CD8-positive, alpha-beta memory T cell (primary cell): ENCODE data around the gene UBQLN4. TPM values are rescaled to one million over a fixed set of nuclear protein-coding genes. Genes with fewer than 3 reads are reported as not detected.

Experiments
- CTCF ChIA-PET: fragments of 350-600 bp; sonication (Branson Sonifier 250); formaldehyde crosslinking; loops from one replicate; lab custom pipeline; 2021; ENCODE audit warnings: antibody characterized with exemption; lab: Charles Lee
- POLR2A ChIA-PET: fragments of 350-600 bp; sonication (Branson Sonifier 250); formaldehyde crosslinking; loops from one replicate; lab custom pipeline; 2021; ENCODE audit warnings: antibody characterized with exemption; lab: Charles Lee
- DNase-seq, 5 donors: peaks; one replicate each; pipeline versions ENCODE4 v3.0.0 to v3.0.0-alpha.2; 2020 to 2022; ENCODE audit warnings: mixed read lengths in 1 of 5
- H3K27ac ChIP-seq: one replicate; pipeline ENCODE4 v1.7.0; 2013; ENCODE audit warnings: low read depth, mild to moderate bottlenecking, low read length, moderate library complexity
- H3K27me3 ChIP-seq: 2 replicates; pipeline ENCODE4 v1.7.0; 2013; ENCODE audit warnings: low read length, mild to moderate bottlenecking; ENCODE audit not compliant: insufficient read depth, poor library complexity, severe bottlenecking
- H3K36me3 ChIP-seq: 2 replicates; pipeline ENCODE4 v1.7.0; 2013; ENCODE audit warnings: mild to moderate bottlenecking, low read length, moderate library complexity; ENCODE audit not compliant: insufficient read depth
- H3K4me1 ChIP-seq: 2 replicates; pipeline ENCODE4 v1.7.0; 2013; ENCODE audit warnings: mild to moderate bottlenecking, low read length, moderate library complexity; ENCODE audit not compliant: insufficient read depth
- H3K4me3 ChIP-seq: 2 replicates; pipeline ENCODE4 v1.7.0; 2013; ENCODE audit warnings: mild to moderate bottlenecking, low read length
- H3K9me3 ChIP-seq: 2 replicates; pipeline ENCODE4 v1.7.0; 2013; ENCODE audit warnings: mild to moderate bottlenecking, low read length
- H3K27ac Mint-ChIP-seq, 8 donors: one replicate each; pipeline ENCODE4 v1.8.0; 2020 to 2021; ENCODE audit warnings: mixed read lengths in 8 of 8, mild to moderate bottlenecking in 6 of 8, inconsistent platforms in 3 of 8, moderate library complexity in 3 of 8
- H3K27me3 Mint-ChIP-seq, 2 donors: one replicate each; pipeline ENCODE4 v1.8.0; 2020 to 2021; ENCODE audit warnings: mixed read lengths in 2 of 2, mild to moderate bottlenecking in 1 of 2, moderate library complexity in 1 of 2
- H3K36me3 Mint-ChIP-seq, 3 donors: one replicate each; pipeline ENCODE4 v1.8.0; 2020 to 2021; ENCODE audit warnings: mixed read lengths in 3 of 3, inconsistent platforms in 1 of 3, mild to moderate bottlenecking in 1 of 3
- H3K4me1 Mint-ChIP-seq, 3 donors: one replicate each; pipeline ENCODE4 v1.8.0; 2020 to 2021; ENCODE audit warnings: mixed read lengths in 3 of 3, inconsistent platforms in 1 of 3, mild to moderate bottlenecking in 1 of 3
- H3K4me3 Mint-ChIP-seq, 7 donors: one replicate each; pipeline ENCODE4 v1.8.0; 2020 to 2021; ENCODE audit warnings: mixed read lengths in 7 of 7, mild to moderate bottlenecking in 6 of 7, moderate library complexity in 4 of 7, inconsistent platforms in 2 of 7
- H3K9me3 Mint-ChIP-seq, 5 donors: one replicate each; pipeline ENCODE4 v1.8.0; 2020 to 2022; ENCODE audit warnings: mixed read lengths in 5 of 5, mild to moderate bottlenecking in 3 of 5, moderate library complexity in 2 of 5, inconsistent platforms in 1 of 5
- polyA plus RNA-seq: library from polyadenylated mRNA; unstranded; fragments of 300-500 nt; fragmentation: Illumina TruSeq; gene quantifications from one replicate; pipeline ENCODE4 v1.2.3, GENCODE V29; 2021
- total RNA-seq, 2 experiments: library from RNA; stranded (reverse); gene quantifications; one replicate each; pipeline ENCODE4 v1.2.3, GENCODE V29; 2021

UBQLN4 gene
- total and polyA plus RNA-seq, 3 experiments from 2014 or later: 15.6 to 61.9 (median 59.4) TPM

GRCh38 chr1:156055281-156056048 is 1.9 kb upstream of the UBQLN4 start:
- Histone ChIP-seq H3K27ac (peak overlapping the region; percentile 79), H3K27me3 (no peaks in the 10 kb centered on the region), H3K4me1 (peaks cover 16% of the 10 kb centered on the region), H3K36me3 (no peaks in the 10 kb centered on the region), H3K4me3 (peak overlapping the region; percentile 96), H3K9me3 (no peaks in the 10 kb centered on the region)
- H3K27me3 Mint-ChIP-seq: no peaks in the 10 kb centered on the region
- H3K27ac Mint-ChIP-seq: peak overlapping the region in 6 of 8 donors; percentile 37 to 97 (median 82)
- peaks cover 29 to 47% (median 35%) of the 10 kb centered on the region in 3 donors for H3K4me1 Mint-ChIP-seq
- peak overlapping the region; percentile 88 to 98 (median 96) for H3K4me3 Mint-ChIP-seq
- peak in 1 of 5 donors; percentile 14 for DNase-seq
- POLR2A ChIA-PET: no interaction called here
- CTCF ChIA-PET: no interaction called here
- H3K36me3 Mint-ChIP-seq: peaks cover 0 to 41% (median 1%) of the 10 kb centered on the region in 3 donors
- no peaks in the 10 kb centered on the region for H3K9me3 Mint-ChIP-seq

GRCh38 chr1:156054500-156055280 is 1.1 kb upstream of the UBQLN4 start, which contains the start of gene LAMTOR2:
LAMTOR2 (plus strand) TSS chr1:156054782; CDS start chr1:156054890, 108 bp downstream.
- H3K27me3 Mint-ChIP-seq: no peaks in the 10 kb centered on the region
- Histone ChIP-seq H3K36me3 (no peaks in the 10 kb centered on the region), H3K27ac (peak within 1 kb of the TSS; percentile 79), H3K27me3 (no peaks in the 10 kb centered on the region), H3K4me3 (peak within 1 kb of the TSS; percentile 96), H3K9me3 (no peaks in the 10 kb centered on the region), H3K4me1 (peaks cover 16% of the 10 kb centered on the region)
- peak within 1 kb of the TSS; percentile 84 to 98 (median 95) for H3K27ac Mint-ChIP-seq
- H3K4me3 Mint-ChIP-seq: peak within 1 kb of the TSS; percentile 90 to 99 (median 96)
- peaks cover 0 to 48% (median 4%) of the 10 kb centered on the region in 3 donors for H3K36me3 Mint-ChIP-seq
- no peaks in the 10 kb centered on the region for H3K9me3 Mint-ChIP-seq
- DNase-seq: peak; percentile 89 to 95 (median 93)
- ChIA-PET CTCF (no interaction called here), POLR2A (no interaction called here)
- peaks cover 29 to 49% (median 35%) of the 10 kb centered on the region in 3 donors for H3K4me1 Mint-ChIP-seq

GRCh38 chr1:156052862-156053767 is 483 bp downstream of the UBQLN4 start:
- Histone ChIP-seq H3K4me1 (peaks cover 16% of the 10 kb centered on the region), H3K9me3 (no peaks in the 10 kb centered on the region), H3K27me3 (no peaks in the 10 kb centered on the region), H3K4me3 (peak overlapping the region; percentile 52), H3K27ac (peak overlapping the region; percentile 52), H3K36me3 (no peaks in the 10 kb centered on the region)
- Mint-ChIP-seq H3K27ac (peak overlapping the region; percentile 65 to 98 (median 93)), H3K4me3 (peak overlapping the region; percentile 85 to 99 (median 94)), H3K36me3 (peaks cover 0 to 57% (median 4%) of the 10 kb centered on the region in 3 donors), H3K4me1 (peaks cover 29 to 49% (median 35%) of the 10 kb centered on the region in 3 donors), H3K27me3 (no peaks in the 10 kb centered on the region), H3K9me3 (no peaks in the 10 kb centered on the region)
- ChIA-PET POLR2A (interaction anchor here (0.6 kb wide), 3 partner anchors 171 to 447 kb away, joined by 3 to 4 read pairs (median 3); no protein-coding TSS in a partner anchor), CTCF (interaction anchor here (1.3 to 1.6 kb wide), 2 partner anchors 23 to 118 kb away, joined by 3 to 4 read pairs; partner anchors contain the start of gene KHDC4)
- peak; percentile 55 to 81 (median 69) for DNase-seq

GRCh38 chr1:156051011-156051725 is 2.4 kb downstream of the UBQLN4 start:
- Mint-ChIP-seq H3K4me3 (peak overlapping the region in 3 of 7 donors; percentile 45 to 60 (median 59)), H3K9me3 (no peaks in the 10 kb centered on the region), H3K27me3 (no peaks in the 10 kb centered on the region), H3K36me3 (peaks cover 0 to 48% (median 5%) of the 10 kb centered on the region in 3 donors), H3K4me1 (peaks cover 25 to 41% (median 30%) of the 10 kb centered on the region in 3 donors), H3K27ac (peak overlapping the region in 1 of 8 donors; percentile 72)
- H3K27me3 ChIP-seq: no peaks in the 10 kb centered on the region
- H3K4me1 ChIP-seq: peaks cover 16% of the 10 kb centered on the region
- POLR2A ChIA-PET: no interaction called here
- DNase-seq: no peak
- no peak overlapping the region for H3K4me3 ChIP-seq
- H3K27ac ChIP-seq: no peak overlapping the region
- H3K9me3 ChIP-seq: no peaks in the 10 kb centered on the region
- H3K36me3 ChIP-seq: no peaks in the 10 kb centered on the region
- CTCF ChIA-PET: no interaction called here

GRCh38 chr1:156050376-156050775 is 3.2 kb downstream of the UBQLN4 start:
- Mint-ChIP-seq H3K4me3 (peak overlapping the region in 1 of 7 donors; percentile 45), H3K36me3 (peaks cover 0 to 48% (median 5%) of the 10 kb centered on the region in 3 donors), H3K9me3 (no peaks in the 10 kb centered on the region), H3K27me3 (no peaks in the 10 kb centered on the region), H3K27ac (peak overlapping the region in 1 of 8 donors; percentile 32), H3K4me1 (peaks cover 22 to 35% (median 27%) of the 10 kb centered on the region in 3 donors)
- H3K4me1 ChIP-seq: peaks cover 13% of the 10 kb centered on the region
- no peaks in the 10 kb centered on the region for H3K36me3 ChIP-seq
- ChIA-PET POLR2A (no interaction called here), CTCF (no interaction called here)
- H3K27me3 ChIP-seq: no peaks in the 10 kb centered on the region
- no peak overlapping the region for H3K27ac ChIP-seq
- H3K9me3 ChIP-seq: no peaks in the 10 kb centered on the region
- no peak overlapping the region for H3K4me3 ChIP-seq
- DNase-seq: no peak

GRCh38 chr1:156048663-156049258 is 4.8 kb downstream of the UBQLN4 start:
- Mint-ChIP-seq H3K4me3 (no peak overlapping the region), H3K27me3 (no peaks in the 10 kb centered on the region), H3K9me3 (no peaks in the 10 kb centered on the region), H3K27ac (peak overlapping the region in 2 of 8 donors; percentile 17 to 38), H3K36me3 (peaks cover 0 to 52% (median 7%) of the 10 kb centered on the region in 3 donors), H3K4me1 (peaks cover 26 to 30% (median 30%) of the 10 kb centered on the region in 3 donors)
- no peak overlapping the region for H3K27ac ChIP-seq
- H3K4me3 ChIP-seq: no peak overlapping the region
- H3K36me3 ChIP-seq: peaks cover 12% of the 10 kb centered on the region
- POLR2A ChIA-PET: interaction anchor here (0.6 kb wide), 1 partner anchor 114 kb away, joined by 3 read pairs; no protein-coding TSS in a partner anchor
- no peak for DNase-seq
- peaks cover 12% of the 10 kb centered on the region for H3K4me1 ChIP-seq
- CTCF ChIA-PET: interaction anchor here (0.9 to 1.3 kb wide), 2 partner anchors 17 to 18 kb away, joined by 3 read pairs; no protein-coding TSS in a partner anchor
- H3K27me3 ChIP-seq: no peaks in the 10 kb centered on the region
- H3K9me3 ChIP-seq: no peaks in the 10 kb centered on the region
